IPS-15b (cell line): ENCODE measurements around the gene SMAD3.

Source experiments
- H3K27me3 ChIP-seq: one replicate; pipeline ENCODE4 v1.6.1; 2013; ENCODE audit warnings: low read length; ENCODE audit not compliant: control insufficient read depth, insufficient read depth
- H3K36me3 ChIP-seq: one replicate; pipeline ENCODE4 v1.6.1; 2013; ENCODE audit warnings: low read length; ENCODE audit not compliant: control insufficient read depth, insufficient read depth
- H3K4me1 ChIP-seq: one replicate; pipeline ENCODE4 v1.6.1; 2013; ENCODE audit warnings: mild to moderate bottlenecking, low read length; ENCODE audit not compliant: control insufficient read depth, insufficient read depth
- H3K4me3 ChIP-seq: one replicate; pipeline ENCODE4 v1.5.1; 2013; ENCODE audit warnings: low read depth, low read length
- H3K9ac ChIP-seq: one replicate; pipeline ENCODE4 v1.6.1; 2013; ENCODE audit warnings: low read depth, mild to moderate bottlenecking, low read length
- H3K9me3 ChIP-seq: one replicate; pipeline ENCODE4 v1.6.1; 2013; ENCODE audit warnings: mild to moderate bottlenecking, low read length; ENCODE audit not compliant: control insufficient read depth, insufficient read depth

The SMAD3 gene

GRCh38 chr15:67184208-67184925 is 119.0 kb downstream of the SMAD3 start:
- no peak overlapping the region for H3K4me3 ChIP-seq
- no peaks in the 10 kb centered on the region for H3K4me1 ChIP-seq
- peaks cover 32% of the 10 kb centered on the region for H3K36me3 ChIP-seq
- H3K9me3 ChIP-seq, result no peaks in the 10 kb centered on the region
- no peaks in the 10 kb centered on the region for H3K27me3 ChIP-seq
- no peak overlapping the region for H3K9ac ChIP-seq

- Histone ChIP-seq H3K4me1 (no peaks in the 10 kb centered on the region), H3K36me3 (peaks cover 32% of the 10 kb centered on the region), H3K27me3 (no peaks in the 10 kb centered on the region), H3K9ac (no peak overlapping the region), H3K4me3 (no peak overlapping the region), H3K9me3 (no peaks in the 10 kb centered on the region)
Measured at GRCh38 chr15:67185051-67185450, 119.6 kb downstream of the SMAD3 start.

- no peak overlapping the region for H3K9ac ChIP-seq
- no peaks in the 10 kb centered on the region for H3K9me3 ChIP-seq
- peaks cover 32% of the 10 kb centered on the region for H3K36me3 ChIP-seq
Measured at GRCh38 chr15:67185621-67186225, 120.3 kb downstream of the SMAD3 start.

DNA sequence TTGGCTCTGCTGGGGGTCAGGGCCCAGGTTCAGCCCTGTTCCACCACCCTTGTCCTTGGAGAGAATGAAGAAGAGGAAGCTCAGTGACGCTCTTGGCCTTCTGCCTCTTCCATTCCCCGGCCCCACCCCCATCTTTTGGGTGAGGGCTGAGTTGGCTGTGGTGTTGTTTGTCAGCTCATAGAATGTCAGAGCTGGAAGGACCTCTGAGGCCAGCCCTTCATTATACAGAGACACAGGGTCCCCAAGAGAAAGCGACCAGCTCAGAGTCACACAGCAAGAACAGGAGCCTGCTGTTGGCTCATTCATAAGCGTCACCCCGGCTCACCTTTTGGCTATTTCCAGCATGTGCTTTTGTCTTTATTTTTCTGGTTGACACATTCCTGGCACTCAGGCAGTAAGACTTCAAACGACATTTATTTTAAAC is 120.8 kb downstream of the SMAD3 start:
- H3K36me3 ChIP-seq, result peaks cover 32% of the 10 kb centered on the region
- H3K27me3 ChIP-seq, result no peaks in the 10 kb centered on the region
- no peak overlapping the region for H3K9ac ChIP-seq
- H3K4me3 ChIP-seq, result no peak overlapping the region
- no peaks in the 10 kb centered on the region for H3K4me1 ChIP-seq
- no peaks in the 10 kb centered on the region for H3K9me3 ChIP-seq

More at GRCh38 chr15:67185621-67186225, 120.3 kb downstream of the SMAD3 start:
- no peaks in the 10 kb centered on the region for H3K4me1 ChIP-seq
- H3K27me3 ChIP-seq, result no peaks in the 10 kb centered on the region
- no peak overlapping the region for H3K4me3 ChIP-seq

- no peak overlapping the region for H3K9ac ChIP-seq
- no peaks in the 10 kb centered on the region for H3K27me3 ChIP-seq
- no peaks in the 10 kb centered on the region for H3K9me3 ChIP-seq
- peaks cover 32% of the 10 kb centered on the region for H3K36me3 ChIP-seq
- no peak overlapping the region for H3K4me3 ChIP-seq
- H3K4me1 ChIP-seq, result no peaks in the 10 kb centered on the region
Measured at GRCh38 chr15:67186688-67187087, 121.3 kb downstream of the SMAD3 start.

DNA sequence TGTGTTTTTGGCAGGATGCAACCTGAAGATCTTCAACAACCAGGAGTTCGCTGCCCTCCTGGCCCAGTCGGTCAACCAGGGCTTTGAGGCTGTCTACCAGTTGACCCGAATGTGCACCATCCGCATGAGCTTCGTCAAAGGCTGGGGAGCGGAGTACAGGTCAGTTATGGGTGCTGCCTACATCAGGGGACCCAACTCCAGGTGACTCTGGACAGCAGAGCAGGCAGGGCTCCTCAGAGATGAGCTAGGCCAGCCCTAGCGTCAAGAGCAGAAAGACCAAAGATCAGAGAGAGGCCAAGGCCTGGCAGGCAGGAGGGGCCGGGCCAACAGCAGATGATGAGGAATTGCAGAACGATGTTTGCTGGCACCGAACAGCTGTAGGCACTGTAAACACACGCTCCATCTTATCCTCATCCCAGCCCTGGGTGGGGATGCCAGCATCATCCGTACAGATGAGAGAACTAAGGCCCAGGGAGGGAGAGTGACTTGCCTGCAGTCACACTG is 122.0 kb downstream of the SMAD3 start:
- peaks cover 38% of the 10 kb centered on the region for H3K36me3 ChIP-seq
- no peak overlapping the region for H3K9ac ChIP-seq
- H3K4me1 ChIP-seq, result no peaks in the 10 kb centered on the region
- H3K4me3 ChIP-seq, result no peak overlapping the region
- no peaks in the 10 kb centered on the region for H3K9me3 ChIP-seq
- no peaks in the 10 kb centered on the region for H3K27me3 ChIP-seq

DNA sequence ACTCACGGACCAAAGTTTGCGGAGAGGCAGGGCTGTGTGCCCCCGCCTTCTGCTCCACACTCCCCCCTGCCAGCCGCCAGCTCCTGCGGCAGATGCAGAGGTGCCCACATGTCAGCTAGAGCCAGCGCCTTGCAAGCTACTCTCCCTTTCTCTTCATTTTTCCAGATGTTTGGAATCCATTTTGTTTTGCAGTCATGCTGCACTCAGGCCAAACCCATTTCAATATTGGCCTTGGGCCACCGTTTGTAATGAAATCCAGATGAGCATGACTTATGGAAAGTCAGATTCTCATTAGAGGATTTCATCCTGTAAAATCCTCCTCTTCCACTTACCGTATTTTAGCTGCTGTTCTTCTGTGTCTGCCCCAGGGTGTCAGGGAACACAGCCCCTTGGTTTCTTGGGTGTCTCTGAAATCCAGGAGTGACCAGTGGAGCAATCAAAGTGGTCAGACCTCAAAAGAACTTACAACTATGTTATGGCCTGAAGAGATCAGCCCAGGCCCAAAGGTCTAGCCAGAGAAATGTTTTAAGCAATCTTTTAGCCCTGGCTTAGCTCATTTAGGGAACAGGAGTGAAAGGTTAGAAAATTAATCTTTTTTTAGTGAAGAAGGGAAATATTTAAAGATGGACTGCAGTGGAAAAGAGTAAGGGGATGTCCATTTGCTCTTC is 123.3 kb downstream of the SMAD3 start:
- Histone ChIP-seq H3K4me3 (no peak overlapping the region), H3K9ac (no peak overlapping the region), H3K36me3 (peaks cover 34% of the 10 kb centered on the region), H3K4me1 (no peaks in the 10 kb centered on the region), H3K9me3 (no peaks in the 10 kb centered on the region), H3K27me3 (no peaks in the 10 kb centered on the region)

- H3K9me3 ChIP-seq, result no peaks in the 10 kb centered on the region
- no peaks in the 10 kb centered on the region for H3K4me1 ChIP-seq
- H3K27me3 ChIP-seq, result no peaks in the 10 kb centered on the region
- no peak overlapping the region for H3K9ac ChIP-seq
- no peak overlapping the region for H3K4me3 ChIP-seq
- H3K36me3 ChIP-seq, result peaks cover 34% of the 10 kb centered on the region
Measured at GRCh38 chr15:67189326-67190051, 124.1 kb downstream of the SMAD3 start.

GRCh38 chr15:67190326-67190725 is 124.9 kb downstream of the SMAD3 start:
- Histone ChIP-seq H3K36me3 (peaks cover 32% of the 10 kb centered on the region), H3K27me3 (no peaks in the 10 kb centered on the region), H3K4me3 (no peak overlapping the region), H3K9ac (no peak overlapping the region), H3K9me3 (no peaks in the 10 kb centered on the region), H3K4me1 (no peaks in the 10 kb centered on the region)

GRCh38 chr15:67190813-67191212 is 125.4 kb downstream of the SMAD3 start:
- Histone ChIP-seq H3K4me3 (no peak overlapping the region), H3K27me3 (no peaks in the 10 kb centered on the region), H3K9ac (no peak overlapping the region), H3K36me3 (peaks cover 29% of the 10 kb centered on the region), H3K9me3 (no peaks in the 10 kb centered on the region), H3K4me1 (no peaks in the 10 kb centered on the region)

GRCh38 chr15:67192185-67192820 is 126.9 kb downstream of the SMAD3 start:
- Histone ChIP-seq H3K36me3 (peaks cover 20% of the 10 kb centered on the region), H3K9me3 (no peaks in the 10 kb centered on the region), H3K9ac (no peak overlapping the region), H3K4me1 (no peaks in the 10 kb centered on the region), H3K4me3 (no peak overlapping the region), H3K27me3 (no peaks in the 10 kb centered on the region)
